Brain microvascular endothelial cell (primary cell): ENCODE measurements around the gene HSD3B7.
A peak's percentile ranks its signal among the peaks of the same experiment; 100 is the strongest.

Source experiments
- DNase-seq: peaks from one replicate; pipeline ENCODE4 v3.0.0-alpha.2; 2020
- H3K27ac ChIP-seq: fragments of 250-450 bp; sonication (Bioruptor Pico); 2 replicates; pipeline ENCODE4 v1.5.1; 2020; ENCODE audit warnings: mild to moderate bottlenecking, moderate library complexity
- H3K27me3 ChIP-seq: fragments of 250-450 bp; sonication (Bioruptor Pico); replicated peaks from 2 replicates; pipeline ENCODE4 v1.5.1; 2020; ENCODE audit warnings: mild to moderate bottlenecking
- H3K36me3 ChIP-seq: fragments of 250-450 bp; sonication (Bioruptor Pico); replicated peaks from 2 replicates; pipeline ENCODE4 v1.5.1; 2020; ENCODE audit warnings: mild to moderate bottlenecking
- H3K4me3 ChIP-seq: 2 replicates; pipeline ENCODE4 v1.5.1; 2011; ENCODE audit warnings: low read depth, mild to moderate bottlenecking, control low read depth, low read length, moderate library complexity
- in situ Hi-C: cut with HindIII; loops from 2 replicates; pipeline ENCODE4 v1.10.0; 2017; ENCODE audit warnings: low sequenced_read_pairs, low pct_ligation_motif_present
- TF ChIP-seq, protein P1 (sequence below): IDR thresholded peaks from 2 replicates; pipeline ENCODE4 v1.5.1; 2011; ENCODE audit warnings: low read depth, mild to moderate bottlenecking, moderate library complexity, low read length, control low read depth, inconsistent platforms; ENCODE audit errors: missing control alignments

HSD3B7 gene

GRCh38 chr16:30977502-30977901, 7.5 kb upstream of the HSD3B7 start:
- H3K27ac ChIP-seq = no peak overlapping the region
- in situ Hi-C loops = no loop called here
- no peak overlapping the region for H3K4me3 ChIP-seq
- TF ChIP-seq, protein P1, sequence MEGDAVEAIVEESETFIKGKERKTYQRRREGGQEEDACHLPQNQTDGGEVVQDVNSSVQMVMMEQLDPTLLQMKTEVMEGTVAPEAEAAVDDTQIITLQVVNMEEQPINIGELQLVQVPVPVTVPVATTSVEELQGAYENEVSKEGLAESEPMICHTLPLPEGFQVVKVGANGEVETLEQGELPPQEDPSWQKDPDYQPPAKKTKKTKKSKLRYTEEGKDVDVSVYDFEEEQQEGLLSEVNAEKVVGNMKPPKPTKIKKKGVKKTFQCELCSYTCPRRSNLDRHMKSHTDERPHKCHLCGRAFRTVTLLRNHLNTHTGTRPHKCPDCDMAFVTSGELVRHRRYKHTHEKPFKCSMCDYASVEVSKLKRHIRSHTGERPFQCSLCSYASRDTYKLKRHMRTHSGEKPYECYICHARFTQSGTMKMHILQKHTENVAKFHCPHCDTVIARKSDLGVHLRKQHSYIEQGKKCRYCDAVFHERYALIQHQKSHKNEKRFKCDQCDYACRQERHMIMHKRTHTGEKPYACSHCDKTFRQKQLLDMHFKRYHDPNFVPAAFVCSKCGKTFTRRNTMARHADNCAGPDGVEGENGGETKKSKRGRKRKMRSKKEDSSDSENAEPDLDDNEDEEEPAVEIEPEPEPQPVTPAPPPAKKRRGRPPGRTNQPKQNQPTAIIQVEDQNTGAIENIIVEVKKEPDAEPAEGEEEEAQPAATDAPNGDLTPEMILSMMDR = peak; percentile 61
- H3K36me3 ChIP-seq = peaks cover 65% of the 10 kb centered on the region
- no peak for DNase-seq
- no peaks in the 10 kb centered on the region for H3K27me3 ChIP-seq

GRCh38 chr16:30979170-30980022, 5.6 kb upstream of the HSD3B7 start:
- DNase-seq = no peak
- H3K27me3 ChIP-seq = no peaks in the 10 kb centered on the region
- in situ Hi-C loops = no loop called here
- no peak overlapping the region for H3K4me3 ChIP-seq
- H3K36me3 ChIP-seq = peaks cover 55% of the 10 kb centered on the region
- TF ChIP-seq, protein P1 = no peak
- H3K27ac ChIP-seq = no peak overlapping the region

GRCh38 chr16:30980023-30980371, 5.0 kb upstream of the HSD3B7 start:
- Histone ChIP-seq H3K4me3 (no peak overlapping the region), H3K27me3 (no peaks in the 10 kb centered on the region), H3K36me3 (peaks cover 49% of the 10 kb centered on the region), H3K27ac (no peak overlapping the region)
- no peak for DNase-seq
- TF ChIP-seq, protein P1 = no peak
- in situ Hi-C loops = no loop called here

- H3K27me3 ChIP-seq = no peaks in the 10 kb centered on the region
- H3K36me3 ChIP-seq = peaks cover 47% of the 10 kb centered on the region
- no peak for DNase-seq
- in situ Hi-C loops = no loop called here
- H3K27ac ChIP-seq = no peak overlapping the region
- no peak overlapping the region for H3K4me3 ChIP-seq
- TF ChIP-seq, protein P1 = no peak
Observed at GRCh38 chr16:30980434-30980833, 4.6 kb upstream of the HSD3B7 start.

- no peak for DNase-seq
- in situ Hi-C loops = no loop called here
- peaks cover 42% of the 10 kb centered on the region for H3K36me3 ChIP-seq
- no peaks in the 10 kb centered on the region for H3K27me3 ChIP-seq
- no peak overlapping the region for H3K27ac ChIP-seq
- TF ChIP-seq, protein P1 = no peak
- no peak overlapping the region for H3K4me3 ChIP-seq
Observed at GRCh38 chr16:30980959-30981358, 4.0 kb upstream of the HSD3B7 start.
